Measurements from ENCODE around the gene SH3PXD2A.

Gene SH3PXD2A

GRCh38 chr10:103855424-103855823 lies at the start of gene SH3PXD2A:
TSS of gene SH3PXD2A (minus strand) at chr10:103855576. CDS start at chr10:103855266, 310 bp downstream.
- DNase-seq: no peak

GRCh38 chr10:103901299-103901698 lies 45.9 kb upstream of the SH3PXD2A start:
- no peak for DNase-seq

- no peak for DNase-seq
These were observed 43.9 kb upstream of the SH3PXD2A start for GRCh38 chr10:103899312-103899711.

- no peak for DNase-seq
These were observed 41.9 kb upstream of the SH3PXD2A start for GRCh38 chr10:103897241-103897774.

GRCh38 chr10:103896225-103896624 lies 40.8 kb upstream of the SH3PXD2A start:
- no peak for DNase-seq

GRCh38 chr10:103895411-103896186 lies 40.2 kb upstream of the SH3PXD2A start:
- no peak for DNase-seq

- no peak for DNase-seq
These were observed 39.1 kb upstream of the SH3PXD2A start for GRCh38 chr10:103894441-103894864.

GRCh38 chr10:103893817-103894216 lies 38.4 kb upstream of the SH3PXD2A start:
- DNase-seq: no peak

- no peak for DNase-seq
These were observed 36.8 kb upstream of the SH3PXD2A start for GRCh38 chr10:103892181-103892580.

GRCh38 chr10:103890688-103891087 lies 35.3 kb upstream of the SH3PXD2A start:
- DNase-seq: no peak

GRCh38 chr10:103890194-103890658 lies 34.9 kb upstream of the SH3PXD2A start:
- DNase-seq: no peak

GRCh38 chr10:103889121-103889720 lies 33.8 kb upstream of the SH3PXD2A start:
- no peak for DNase-seq

- peak in 1 of 2 experiments; percentile 15 for DNase-seq
These were observed 32.9 kb upstream of the SH3PXD2A start for GRCh38 chr10:103888113-103888841.

- no peak for DNase-seq
These were observed 30.2 kb upstream of the SH3PXD2A start for GRCh38 chr10:103885617-103886016.

GRCh38 chr10:103884681-103885139 lies 29.3 kb upstream of the SH3PXD2A start:
- peak in 1 of 2 experiments; percentile 46 for DNase-seq

GRCh38 chr10:103882285-103883007 lies 27.1 kb upstream of the SH3PXD2A start:
- no peak for DNase-seq

- no peak for DNase-seq
These were observed 26.3 kb upstream of the SH3PXD2A start for GRCh38 chr10:103881416-103882284.

- no peak for DNase-seq
These were observed 24.5 kb upstream of the SH3PXD2A start for GRCh38 chr10:103879831-103880230.

GRCh38 chr10:103879409-103879808 lies 24.0 kb upstream of the SH3PXD2A start:
- no peak for DNase-seq

- DNase-seq: no peak
These were observed 22.5 kb upstream of the SH3PXD2A start for GRCh38 chr10:103877861-103878260.

GRCh38 chr10:103876155-103876554 lies 20.8 kb upstream of the SH3PXD2A start:
- no peak for DNase-seq
